ENCODE data around the gene RPL19.
A peak's percentile ranks its signal among the peaks of the same experiment; 100 is the strongest.

The RPL19 gene

DNA sequence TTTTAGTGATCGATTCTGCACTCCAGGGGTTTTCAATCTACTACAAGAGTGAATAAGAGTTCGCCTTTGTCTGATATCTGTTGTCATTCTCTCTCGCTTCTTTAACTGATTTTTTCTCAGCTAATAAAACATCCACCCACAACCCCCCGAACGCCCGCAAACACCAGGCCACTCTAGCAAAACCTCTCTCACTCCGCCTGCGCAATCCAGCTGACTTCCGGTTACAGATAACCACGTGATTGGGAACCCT lies 338 bp upstream of the RPL19 start:
- peak; percentile 92 for DNase-seq

DNA sequence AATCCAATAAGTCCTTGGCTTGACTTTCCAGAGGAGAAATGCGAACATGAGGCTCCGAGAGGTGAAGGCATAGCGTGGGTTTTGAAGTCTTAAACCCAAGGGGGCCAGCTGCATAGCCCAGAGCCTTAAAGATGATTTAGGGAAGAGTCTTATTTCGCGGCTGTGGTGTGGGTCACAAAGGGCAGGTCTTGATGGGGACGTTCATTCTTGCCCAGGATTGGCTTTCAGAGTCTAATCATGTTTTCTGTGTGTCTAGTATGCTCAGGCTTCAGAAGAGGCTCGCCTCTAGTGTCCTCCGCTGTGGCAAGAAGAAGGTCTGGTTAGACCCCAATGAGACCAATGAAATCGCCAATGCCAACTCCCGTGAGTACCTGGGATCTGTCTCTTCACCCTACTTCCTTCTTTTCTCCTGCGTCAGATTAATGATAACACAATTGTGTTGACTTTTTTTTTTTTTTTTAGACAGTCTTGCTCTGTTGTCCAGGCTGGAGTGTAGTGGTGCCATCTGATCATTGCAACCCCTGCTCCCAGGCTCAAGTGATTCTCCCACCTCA lies 951 bp downstream of the RPL19 start:
- DNase-seq: no peak

DNA sequence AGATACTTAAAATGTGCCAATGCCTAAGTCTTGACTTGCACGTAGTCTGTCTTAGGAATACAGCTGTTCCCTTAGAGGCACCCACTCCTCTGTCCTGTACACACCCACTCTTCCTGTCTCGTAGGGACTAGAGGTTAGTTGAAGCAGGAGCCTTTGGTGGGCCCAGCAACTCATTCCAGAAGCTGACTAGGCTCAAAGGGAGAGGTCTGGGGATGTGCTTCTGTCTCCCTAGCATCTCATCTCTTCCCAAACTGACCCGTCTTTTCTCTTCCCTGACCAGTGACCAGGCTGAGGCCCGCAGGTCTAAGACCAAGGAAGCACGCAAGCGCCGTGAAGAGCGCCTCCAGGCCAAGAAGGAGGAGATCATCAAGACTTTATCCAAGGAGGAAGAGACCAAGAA lies 4.2 kb downstream of the RPL19 start:
- no peak for DNase-seq

DNA sequence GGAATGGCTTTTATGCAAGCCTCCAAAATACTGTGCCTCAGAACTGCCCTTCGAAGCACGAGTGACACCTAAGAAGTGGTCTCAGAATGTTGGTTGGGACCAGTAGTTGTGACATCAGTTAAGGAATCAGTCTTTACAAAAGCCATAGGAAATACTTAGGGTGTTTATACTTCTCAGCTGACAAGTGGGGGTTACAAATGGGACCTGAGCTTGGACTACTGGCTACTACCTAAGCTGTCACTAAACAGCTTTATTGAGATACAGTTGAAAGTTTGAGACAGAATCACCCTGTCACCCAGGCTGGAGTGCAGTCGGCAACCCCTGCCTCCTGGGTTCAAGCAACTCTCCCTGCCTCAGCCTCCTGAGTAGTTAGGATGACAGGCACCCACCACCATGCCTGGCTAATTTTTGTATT lies 5.0 kb downstream of the RPL19 start:
- no peak for DNase-seq

DNA sequence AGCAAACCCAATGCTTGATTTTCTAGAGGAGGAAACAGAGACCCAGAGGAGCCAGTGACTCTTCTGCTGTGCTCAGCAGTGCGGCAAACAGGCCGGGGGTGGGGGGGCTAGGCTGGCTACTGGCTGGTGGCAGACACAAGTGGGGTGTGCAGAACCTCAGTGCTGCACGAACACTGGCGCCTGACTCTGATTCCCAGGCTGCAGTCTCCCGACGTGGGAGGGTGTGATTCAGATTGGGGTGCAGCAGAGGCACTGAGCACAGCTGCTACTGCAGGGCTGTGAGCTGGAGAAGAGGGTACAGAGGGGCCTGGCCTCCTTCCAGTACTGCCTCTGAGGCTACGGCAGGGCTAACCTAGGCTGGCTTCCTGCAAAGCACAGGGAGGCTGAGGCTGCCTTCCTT lies 8.1 kb downstream of the RPL19 start:
- peak; percentile 50 for DNase-seq

DNA sequence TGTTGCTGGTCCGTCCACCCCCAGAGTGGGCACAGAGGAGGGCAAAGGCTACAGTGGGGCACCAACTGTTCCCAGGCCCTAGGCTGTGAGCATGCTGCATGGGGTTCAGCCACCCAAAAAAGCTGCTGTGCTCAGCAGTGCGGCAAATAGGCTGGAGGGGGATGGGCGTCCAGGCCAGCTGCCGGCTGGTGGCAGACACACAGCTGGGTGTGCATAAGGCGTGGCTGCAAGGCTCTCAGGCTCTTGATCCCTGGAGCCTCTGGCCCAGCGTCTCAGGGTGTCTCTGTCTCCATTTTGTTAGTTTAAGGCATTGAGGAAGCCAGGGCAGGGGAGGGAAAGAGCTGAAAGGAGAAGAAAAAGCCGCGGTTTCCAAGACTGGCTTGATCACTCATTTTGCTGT lies 8.8 kb downstream of the RPL19 start:
- DNase-seq: peak; percentile 74

DNA sequence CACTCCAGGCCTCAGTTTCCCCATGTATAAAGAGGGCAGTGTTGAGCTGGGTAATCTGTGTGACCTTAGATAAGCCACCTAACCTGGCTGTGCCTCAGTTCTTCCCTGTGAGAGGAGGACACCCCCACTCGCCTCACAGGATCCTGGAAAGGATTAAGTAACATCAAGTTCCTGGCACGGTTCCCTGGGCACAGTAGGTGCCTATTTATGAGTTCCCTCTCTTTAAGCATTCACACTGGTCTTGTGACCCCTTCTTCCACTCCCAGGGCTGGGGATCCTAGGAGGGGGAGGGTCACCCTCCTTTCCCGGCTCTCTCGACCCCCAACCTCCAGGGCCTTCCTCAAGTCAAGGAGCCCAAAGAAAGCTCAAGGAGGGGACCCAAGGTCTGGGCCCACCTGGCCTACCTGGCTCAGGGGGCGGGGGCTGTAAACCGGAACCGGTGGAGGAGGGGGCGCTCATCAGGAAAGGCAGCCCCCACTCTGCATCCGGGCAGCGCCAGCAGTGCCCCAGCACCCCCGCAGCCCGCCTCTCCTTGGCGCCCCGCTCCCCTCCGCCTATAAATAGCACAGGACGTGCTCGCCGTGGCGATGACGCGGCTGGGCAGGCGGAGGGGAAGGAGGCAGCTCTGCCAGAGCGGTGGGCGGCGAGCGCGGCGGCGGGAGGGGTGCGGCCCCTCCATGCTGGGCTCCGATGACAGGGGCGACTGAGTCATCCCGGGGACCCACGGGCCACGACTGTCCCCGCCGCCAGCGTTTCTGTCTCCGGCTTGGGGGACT lies 9.4 kb downstream of the RPL19 start:
- DNase-seq: no peak

DNA sequence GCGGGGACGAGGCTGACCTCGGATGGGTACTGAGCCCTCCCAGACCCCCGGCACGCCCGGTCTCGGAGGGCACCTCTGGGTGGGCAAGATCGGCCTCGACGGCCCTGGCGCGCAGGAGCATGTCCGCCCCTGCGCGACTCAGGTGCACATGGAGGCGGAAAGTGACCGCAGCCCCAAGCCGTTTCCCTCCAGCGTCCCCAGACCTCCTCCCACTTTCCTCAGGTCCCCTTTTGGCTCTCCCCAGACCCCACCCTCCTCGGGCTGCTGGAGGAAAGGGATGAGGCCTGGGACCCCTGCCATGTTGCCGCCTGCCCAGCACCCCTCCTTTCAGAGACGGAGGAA lies 10.0 kb downstream of the RPL19 start:
- no peak for DNase-seq

DNA sequence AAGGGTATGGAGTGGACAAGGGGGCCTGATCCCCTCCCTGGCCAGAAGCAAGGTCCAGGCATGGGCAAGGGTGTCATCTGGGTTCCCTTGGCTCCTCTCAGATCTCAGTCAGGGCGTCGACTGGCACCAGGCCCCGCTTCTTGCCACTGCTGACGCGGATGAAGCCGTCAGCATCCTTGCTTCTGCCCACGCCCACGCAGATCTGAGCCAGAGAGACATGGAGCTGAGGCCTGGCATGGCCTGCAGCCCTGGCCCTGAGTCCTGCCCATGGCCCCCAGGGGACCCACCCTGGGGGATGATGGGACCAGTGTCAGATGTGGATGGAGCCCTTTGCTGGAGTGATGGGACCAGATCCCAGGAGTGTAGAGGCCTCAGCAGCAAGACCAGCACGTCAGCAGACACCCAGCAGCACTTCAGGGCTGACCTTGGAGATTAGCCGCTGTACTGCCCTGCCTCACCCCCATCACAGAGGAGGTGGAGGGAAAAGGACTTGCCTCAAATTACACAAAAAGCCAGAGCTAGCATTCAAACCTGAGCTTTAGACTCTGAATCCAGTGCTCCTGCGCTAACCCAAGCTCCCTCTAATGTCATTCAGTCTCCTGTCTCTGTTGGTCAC lies 12.2 kb downstream of the RPL19 start:
- DNase-seq: no peak

DNA sequence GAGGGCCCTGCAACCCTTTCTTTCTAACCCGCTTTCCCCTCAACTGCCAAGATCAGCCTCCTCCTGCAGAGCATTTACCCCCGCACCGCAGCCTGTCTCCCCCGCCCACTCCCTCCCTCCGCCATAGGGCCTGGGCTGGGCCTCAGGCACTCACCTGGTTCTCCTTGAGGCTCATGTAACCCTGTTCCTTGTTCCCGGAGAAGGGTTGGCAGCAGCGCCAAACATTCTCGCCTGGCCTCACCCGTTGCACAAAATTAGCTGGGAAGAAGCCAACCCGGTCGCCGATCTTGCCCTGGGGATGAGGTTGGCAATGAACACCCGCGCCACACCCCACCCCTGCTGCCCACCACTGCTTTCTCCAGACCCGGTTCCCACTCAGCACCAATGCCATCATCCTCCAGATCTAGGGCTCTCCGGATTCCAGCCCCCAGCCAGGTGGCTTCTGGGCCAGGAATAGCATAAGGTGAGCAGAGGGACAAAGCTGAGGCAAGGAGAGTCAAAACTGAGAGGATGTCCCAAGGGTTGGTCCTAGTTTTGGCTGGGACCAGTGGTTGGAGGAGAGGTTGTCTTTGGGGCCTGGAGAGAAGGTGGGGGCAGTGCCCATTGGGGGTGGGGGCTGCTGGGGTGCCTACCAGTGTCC lies 12.9 kb downstream of the RPL19 start:
- DNase-seq: no peak

DNA sequence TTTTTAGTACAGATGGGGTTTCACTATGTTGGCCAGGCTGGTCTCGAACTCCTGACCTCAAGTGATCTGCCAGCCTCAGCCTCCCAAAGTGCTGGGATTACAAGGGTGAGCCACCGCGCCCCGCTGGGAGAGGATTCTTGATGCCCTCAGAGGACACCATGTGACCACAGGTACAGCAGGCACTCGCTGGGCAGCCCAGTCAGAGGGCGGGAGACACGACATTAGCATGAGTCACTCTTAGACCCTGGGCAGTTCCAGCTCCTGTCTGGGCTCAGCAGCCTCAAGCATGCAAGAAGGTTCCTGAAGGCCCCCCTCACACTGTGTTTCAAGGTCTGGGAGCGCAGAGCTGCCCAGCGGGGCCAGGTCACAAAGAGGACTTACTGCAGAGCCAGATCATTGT lies 13.8 kb downstream of the RPL19 start:
- DNase-seq: no peak

DNA sequence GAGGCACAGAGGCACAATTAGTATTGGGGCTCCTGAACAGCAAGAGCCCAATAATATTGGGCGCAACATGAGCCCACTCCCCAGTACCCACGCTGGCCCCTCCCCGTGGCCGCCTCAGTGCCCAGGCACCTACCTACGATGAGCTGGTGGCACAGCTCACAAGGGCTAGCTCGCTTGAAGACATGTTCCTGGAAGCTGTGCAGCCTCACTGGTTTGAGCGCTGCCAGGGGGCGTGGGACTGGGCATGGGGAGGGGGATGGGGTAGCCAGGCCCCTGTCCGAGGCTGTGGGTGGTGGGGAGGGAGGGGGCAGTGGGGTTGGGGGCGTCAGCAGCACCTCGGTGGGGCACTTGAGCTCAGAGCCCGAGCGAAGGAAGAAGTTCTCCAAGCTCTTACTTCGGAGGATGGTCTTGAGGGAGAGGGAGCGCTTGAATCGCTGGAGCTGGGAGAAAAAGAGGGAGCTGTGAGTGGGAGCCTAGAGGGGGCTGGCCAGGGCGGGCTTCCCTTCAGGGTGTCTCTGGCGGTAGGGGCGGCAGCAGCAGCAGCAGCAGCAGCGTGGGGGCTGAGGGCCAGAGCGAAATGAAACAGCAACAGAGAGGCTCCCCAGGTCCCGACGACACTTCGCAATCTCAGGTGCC lies 17.8 kb downstream of the RPL19 start:
- DNase-seq: no peak

DNA sequence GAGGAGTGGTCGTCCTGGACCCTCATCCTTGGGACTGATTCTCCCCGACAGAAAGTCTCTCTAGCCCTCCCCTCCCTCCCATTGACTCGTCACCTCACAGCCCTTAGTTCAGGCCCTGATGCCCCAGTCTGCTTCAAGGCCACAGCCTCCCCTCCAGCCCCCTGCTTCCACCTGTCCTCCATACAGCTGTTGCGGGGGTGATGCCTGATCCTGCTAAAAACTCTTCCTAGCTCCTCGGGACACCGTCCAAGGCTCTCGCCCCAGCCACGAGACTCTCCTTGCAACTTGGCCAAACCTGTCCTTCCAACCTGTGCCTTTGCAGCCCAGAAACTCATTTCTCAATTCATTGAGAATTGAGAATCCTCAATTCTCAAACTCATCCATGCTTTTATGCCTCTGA lies 18.8 kb downstream of the RPL19 start:
- DNase-seq: no peak

DNA sequence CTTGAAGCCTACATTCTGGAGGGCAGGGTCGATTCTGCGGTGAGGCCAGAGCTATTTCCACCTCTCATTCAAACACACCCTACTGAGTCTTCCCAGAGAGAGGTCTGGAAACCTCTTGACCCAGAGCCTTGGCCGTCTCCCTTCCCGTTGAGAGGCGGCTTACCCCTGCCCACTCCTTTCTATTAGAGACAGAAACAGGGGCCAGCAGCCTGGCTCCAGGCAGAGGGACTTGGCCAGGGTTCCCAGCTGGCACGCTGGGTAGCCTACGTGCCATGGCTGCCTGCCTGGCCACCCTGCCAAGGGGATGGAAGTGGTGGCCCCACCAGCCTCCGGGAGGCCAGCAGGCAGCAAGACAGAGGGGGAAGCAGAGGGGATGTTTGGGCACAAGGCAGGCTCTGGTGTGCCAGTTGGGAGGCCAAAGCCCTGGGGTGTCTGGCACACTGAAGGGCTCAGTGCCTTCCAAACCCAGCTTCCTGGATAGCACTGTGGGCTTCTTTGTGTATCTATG lies 19.6 kb downstream of the RPL19 start:
- DNase-seq: no peak

DNA sequence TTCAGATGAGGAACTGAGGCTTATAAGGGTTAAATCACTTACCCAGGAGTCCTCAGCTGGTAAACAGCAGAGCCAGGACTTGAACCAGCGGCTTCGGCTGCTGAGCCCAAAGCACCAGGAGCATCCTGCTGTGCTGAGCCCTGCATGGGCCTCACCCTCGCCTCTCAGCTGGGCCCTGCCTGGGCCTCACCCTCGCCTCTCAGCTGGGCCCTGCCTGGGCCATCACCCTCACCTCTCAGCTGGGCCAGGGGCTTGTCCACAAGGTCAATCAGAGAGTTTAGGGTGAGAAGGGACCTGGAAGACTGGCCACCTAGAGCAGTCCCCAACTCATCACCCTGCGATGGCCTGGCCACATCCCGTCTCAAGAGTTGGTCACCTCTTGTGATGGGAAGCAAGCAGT lies 21.5 kb downstream of the RPL19 start:
- DNase-seq: no peak

DNA sequence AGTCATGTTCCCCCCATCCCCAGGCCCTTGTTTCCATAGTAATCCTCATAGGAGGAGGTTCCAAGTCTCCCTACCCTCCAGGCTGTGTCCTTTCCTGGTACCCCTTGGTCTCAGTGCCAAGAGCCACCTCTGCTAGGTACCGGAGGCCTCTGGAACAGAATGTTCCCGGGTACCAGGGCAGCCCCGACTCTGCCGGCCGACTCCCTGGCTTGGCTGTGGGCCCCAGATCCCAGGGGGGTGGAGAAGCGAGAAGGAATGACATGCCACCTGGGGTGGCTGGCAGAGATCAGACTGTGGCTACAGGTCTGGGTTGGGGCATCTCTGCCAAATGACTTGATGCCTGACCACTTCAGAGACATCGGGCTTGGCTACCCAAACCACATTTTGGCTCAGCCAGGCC lies 22.1 kb downstream of the RPL19 start:
- no peak for DNase-seq

DNA sequence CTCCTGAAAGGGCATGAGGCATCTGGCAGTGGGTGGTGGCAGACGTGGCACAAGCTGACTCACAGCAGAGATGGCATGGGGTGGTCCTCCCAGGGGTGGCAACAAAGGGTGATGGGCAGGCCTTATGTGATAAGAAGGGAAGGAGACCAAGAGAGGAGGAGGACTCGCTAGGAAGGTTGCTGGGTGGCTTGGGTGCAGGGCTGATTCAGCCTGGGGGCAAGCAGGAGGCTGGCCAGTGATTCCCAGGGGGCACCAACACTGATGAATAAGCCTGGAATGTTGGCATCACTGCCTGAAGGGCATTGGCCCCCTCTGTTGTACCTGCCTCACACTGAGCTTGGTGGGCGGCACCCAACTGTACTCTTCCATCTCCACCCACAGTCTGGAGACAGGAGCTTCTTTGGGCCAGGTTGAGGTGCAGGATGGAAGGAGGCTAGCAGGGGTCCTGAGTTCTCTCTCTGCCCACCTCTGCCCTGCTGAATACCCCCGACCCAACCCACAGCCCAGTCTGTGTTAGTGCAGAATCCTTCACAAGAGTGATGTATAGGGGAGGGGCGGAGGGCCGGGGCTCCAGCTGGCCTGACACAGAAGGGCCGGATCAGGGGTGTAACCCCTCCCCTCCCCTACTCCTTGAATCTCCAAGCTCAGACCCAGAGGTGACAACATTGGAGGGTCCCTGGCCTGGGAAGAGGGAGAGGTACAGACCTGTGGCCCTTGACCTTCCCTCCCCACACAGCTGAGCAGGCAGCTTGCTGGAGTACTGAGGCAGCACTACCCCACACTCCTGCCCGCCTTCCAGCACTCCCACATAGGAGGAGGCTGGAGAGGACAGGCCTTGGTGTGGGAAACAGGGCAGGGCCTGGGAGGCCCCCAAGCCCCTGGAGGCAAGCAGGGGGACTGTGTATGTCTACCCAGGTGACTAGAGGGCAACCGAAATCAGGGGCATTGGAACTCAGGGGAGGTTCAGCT lies 23.1 kb downstream of the RPL19 start:
- no peak for DNase-seq

DNA sequence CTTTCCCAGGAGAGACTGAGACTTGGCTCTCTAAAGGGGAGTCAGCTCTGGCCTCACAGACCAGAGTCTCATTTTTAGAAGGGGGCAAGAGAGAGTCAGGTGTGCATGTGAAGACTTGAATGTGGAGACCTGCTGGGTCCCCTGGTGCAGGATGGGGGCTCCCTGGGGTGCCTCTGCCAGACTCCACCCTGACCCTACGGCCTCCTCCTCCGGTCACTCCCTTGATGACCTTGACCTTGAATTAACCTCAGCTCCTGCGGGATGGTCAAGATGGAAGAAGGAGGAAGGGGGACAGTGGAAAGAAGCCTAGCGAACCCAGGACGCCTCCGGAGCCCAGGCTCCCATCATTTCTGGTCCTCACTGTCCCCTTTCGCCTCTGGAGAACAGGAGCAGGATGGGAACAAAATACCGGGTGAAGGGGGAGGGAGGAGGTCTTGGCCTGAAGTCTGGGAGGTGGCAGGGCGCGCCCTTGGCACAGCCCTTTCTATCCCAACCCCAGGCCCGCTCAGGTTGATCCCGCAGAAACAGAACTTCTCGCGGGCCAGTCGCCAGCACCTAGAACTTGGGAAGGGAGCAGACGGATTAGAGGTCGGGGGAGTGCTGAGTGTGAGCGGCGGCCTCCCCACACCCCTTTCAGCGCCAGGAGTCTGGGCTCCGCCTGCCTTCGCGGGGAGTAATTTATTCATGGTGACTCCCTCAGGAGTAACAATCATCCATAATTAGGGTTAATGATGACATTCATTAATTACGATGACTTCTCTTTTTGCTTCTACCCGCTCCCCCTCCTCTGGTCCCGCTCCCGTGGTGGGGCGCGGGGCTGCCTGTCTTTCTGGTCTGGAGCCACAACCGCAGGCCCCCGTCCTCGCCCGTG lies 24.1 kb downstream of the RPL19 start:
- DNase-seq: no peak

DNA sequence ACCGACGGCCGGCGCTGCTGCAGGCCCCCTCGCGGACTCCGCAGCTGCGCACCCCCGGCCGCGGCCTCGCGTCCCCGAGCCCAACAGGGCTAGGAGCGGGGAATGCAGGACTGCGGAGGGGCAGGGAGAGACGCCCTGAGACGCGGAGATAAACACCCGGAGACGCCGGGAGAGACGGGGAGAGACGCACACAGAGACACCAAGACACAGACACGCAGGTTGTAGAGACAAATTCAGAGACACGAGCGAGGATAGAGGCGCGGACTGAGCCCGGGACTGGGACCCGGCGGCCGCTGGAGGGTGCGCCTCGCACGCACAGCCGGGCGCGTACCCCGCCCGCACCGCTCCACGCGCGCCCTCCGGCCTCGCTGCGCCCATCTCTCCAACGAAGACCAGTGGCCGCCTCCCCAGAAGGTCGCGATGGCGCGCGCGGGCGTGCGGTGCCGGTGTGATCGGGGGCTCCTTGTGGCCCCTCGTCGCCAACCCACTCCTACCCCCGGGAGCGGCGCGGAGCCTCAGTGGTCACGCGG lies 24.8 kb downstream of the RPL19 start:
- DNase-seq: no peak

DNA sequence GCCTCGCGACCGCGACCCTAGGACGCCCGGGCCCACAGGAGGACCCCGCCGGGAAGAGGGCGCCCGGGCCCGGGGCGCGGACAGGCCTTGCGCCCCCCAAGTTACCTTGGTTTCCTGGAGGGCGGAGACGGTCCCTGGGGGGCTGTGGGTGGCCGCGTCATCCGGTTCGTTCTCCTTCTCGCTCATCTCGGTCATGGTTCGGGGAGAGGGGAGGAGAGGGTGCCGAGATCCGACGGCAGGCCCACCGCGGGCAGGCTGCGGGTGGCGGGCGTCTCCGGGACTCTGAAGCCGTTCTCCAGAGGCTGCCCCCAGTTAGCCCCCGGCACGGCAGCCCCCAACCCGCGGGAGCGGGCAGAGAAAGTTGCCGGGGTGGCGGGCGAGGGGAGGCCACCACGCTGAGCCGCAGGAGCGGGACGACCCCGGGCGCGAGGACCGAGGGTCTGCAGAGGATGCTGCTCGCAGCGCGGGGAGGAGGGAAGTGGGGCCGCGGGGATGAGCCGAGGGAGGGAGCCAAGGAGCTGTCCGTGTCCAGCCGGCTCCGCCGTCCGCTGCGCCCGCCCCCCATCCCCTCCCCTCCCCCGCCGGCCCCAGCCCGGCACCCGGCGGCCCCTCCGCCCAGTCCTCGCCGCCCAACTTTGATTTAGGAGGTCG lies 25.4 kb downstream of the RPL19 start, which contains the start of gene STAC2:
Gene STAC2 (minus strand): TSS at position 638 of the 651 bp plus-strand sequence. CDS start 443 bp downstream, at position 195.
- no peak for DNase-seq
